Hematopoietic multipotent progenitor cell treated with erythropoietin and hydrocortisone succinate and interleukin-3 and kit ligand, for 17 days (in vitro differentiated cells): ENCODE results near the gene TTLL13.
A peak's percentile ranks its signal among the peaks of the same experiment; 100 is the strongest.
"Not testable (repeated sequence)": the region's sequence is repeated elsewhere in the genome, so short reads cannot be mapped to it uniquely, and the experiment has no call there.

Experiments
- DNase-seq: peaks from one replicate; pipeline ENCODE4 v3.0.0-alpha.2; 2015; ENCODE audit warnings: low spot score

TTLL13 gene

GRCh38 chr15:90287946-90288345, 38.6 kb downstream of the TTLL13 start:
- DNase-seq, result no peak

GRCh38 chr15:90291679-90292356, 42.5 kb downstream of the TTLL13 start:
- peak; percentile 34 for DNase-seq

- peak; percentile 78 for DNase-seq
Observed at GRCh38 chr15:90293040-90293810, 43.9 kb downstream of the TTLL13 start.

GRCh38 chr15:90294159-90294558, 44.8 kb downstream of the TTLL13 start:
- no peak for DNase-seq

GRCh38 chr15:90294601-90295269, 45.4 kb downstream of the TTLL13 start:
- DNase-seq, result no peak

GRCh38 chr15:90295270-90295648, 45.9 kb downstream of the TTLL13 start:
- DNase-seq, result no peak

- not testable (repeated sequence) for DNase-seq
Observed at GRCh38 chr15:90296316-90296884, 47.0 kb downstream of the TTLL13 start.

GRCh38 chr15:90297021-90297420, 47.7 kb downstream of the TTLL13 start:
- no peak for DNase-seq

- DNase-seq, result no peak
Observed at GRCh38 chr15:90300541-90300940, 51.2 kb downstream of the TTLL13 start.

GRCh38 chr15:90300988-90301706, 51.8 kb downstream of the TTLL13 start:
- DNase-seq, result peak; percentile 72

GRCh38 chr15:90301707-90302300, 52.4 kb downstream of the TTLL13 start:
- DNase-seq, result no peak

GRCh38 chr15:90305355-90305754, 56.0 kb downstream of the TTLL13 start:
- DNase-seq, result not testable (repeated sequence)

GRCh38 chr15:90305932-90306331, 56.6 kb downstream of the TTLL13 start:
- DNase-seq, result no peak

GRCh38 chr15:90306560-90306959, 57.2 kb downstream of the TTLL13 start:
- DNase-seq, result no peak

- no peak for DNase-seq
Observed at GRCh38 chr15:90307661-90308060, 58.3 kb downstream of the TTLL13 start.

- DNase-seq, result no peak
Observed at GRCh38 chr15:90309020-90309419, 59.7 kb downstream of the TTLL13 start.
